Measurements from ENCODE around the gene ADH7.
A peak's percentile ranks its signal among the peaks of the same experiment; 100 is the strongest.

Gene ADH7

DNA sequence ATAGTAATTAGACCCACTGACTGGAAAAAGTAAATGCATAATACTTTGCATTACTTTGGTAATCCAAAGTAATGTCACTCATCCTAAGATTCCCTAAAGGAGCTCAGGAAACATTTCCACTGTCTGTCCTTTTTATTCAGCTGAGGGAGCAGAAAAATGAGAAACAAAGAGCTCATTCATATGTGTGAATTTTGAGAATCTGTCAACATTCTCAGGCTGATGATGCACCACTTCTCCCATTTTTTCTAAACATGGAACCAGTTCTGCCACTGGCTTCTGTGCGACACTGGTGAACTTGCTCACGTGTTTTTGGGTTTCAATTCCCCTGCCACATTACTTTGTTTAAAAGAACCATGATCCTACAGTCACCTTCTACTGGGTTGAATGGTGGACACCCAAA is 28.4 kb upstream of the ADH7 start:
- DNase-seq (ENCODE audit: low read depth), result no peak
- no peak overlapping the region for H3K4me3 ChIP-seq (ENCODE audit: low read length)
- TF ChIP-seq CTCF (conservative IDR thresholded peaks at IDR 0.05; ENCODE audit: low read length), result no peak

GRCh38 chr4:99462875-99463464 is 27.8 kb upstream of the ADH7 start:
- peak; percentile 73 for DNase-seq (ENCODE audit: low read depth)
- peak; percentile 96 for TF ChIP-seq CTCF (conservative IDR thresholded peaks at IDR 0.05; ENCODE audit: low read length)
- no peak overlapping the region for H3K4me3 ChIP-seq (ENCODE audit: low read length)

DNA sequence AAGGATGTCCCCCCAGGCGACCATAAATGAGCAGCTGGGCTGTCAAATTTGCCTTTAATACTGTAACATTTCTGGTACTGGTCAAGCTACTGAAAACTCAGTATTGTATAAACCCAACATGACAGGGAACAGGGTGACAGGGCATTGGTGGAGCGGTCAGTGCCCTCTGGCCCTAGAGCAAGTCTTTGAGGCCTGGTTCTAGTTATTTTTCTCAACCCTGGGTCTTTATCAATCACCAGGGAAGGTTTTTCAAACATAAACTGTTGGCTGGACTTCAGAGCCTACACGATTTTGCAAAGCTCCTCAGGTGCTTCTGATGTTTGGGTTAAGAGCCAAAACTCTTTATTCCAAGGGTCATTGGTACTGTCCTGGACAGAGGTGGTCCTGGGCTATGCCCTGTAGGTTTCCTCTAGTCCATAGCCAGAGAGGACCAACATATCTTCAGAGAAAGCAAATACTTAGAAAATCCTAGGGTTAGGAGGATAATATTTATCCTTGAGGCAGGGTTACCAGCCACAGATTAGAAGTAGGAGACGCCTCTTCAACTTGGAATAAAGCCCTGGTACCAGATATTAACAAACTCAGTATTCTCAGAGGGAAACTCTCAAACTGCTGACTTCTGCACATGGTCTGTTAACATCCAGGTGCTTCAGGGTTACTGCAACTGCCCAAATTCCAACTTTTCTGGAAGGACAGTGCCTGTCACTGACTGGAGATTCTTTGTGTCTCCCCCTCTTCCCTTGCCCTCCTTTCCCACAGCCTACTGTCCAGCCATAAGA is 26.7 kb upstream of the ADH7 start:
- DNase-seq (ENCODE audit: low read depth), result no peak
- H3K4me3 ChIP-seq (ENCODE audit: low read length), result no peak overlapping the region
- TF ChIP-seq CTCF (conservative IDR thresholded peaks at IDR 0.05; ENCODE audit: low read length), result no peak

GRCh38 chr4:99459546-99460042 is 24.5 kb upstream of the ADH7 start:
- no peak overlapping the region for H3K4me3 ChIP-seq (ENCODE audit: low read length)
- no peak for TF ChIP-seq CTCF (conservative IDR thresholded peaks at IDR 0.05; ENCODE audit: low read length)
- DNase-seq (ENCODE audit: low read depth), result no peak

- peak; percentile 33 for DNase-seq (ENCODE audit: low read depth)
- no peak overlapping the region for H3K4me3 ChIP-seq (ENCODE audit: low read length)
- no peak for TF ChIP-seq CTCF (conservative IDR thresholded peaks at IDR 0.05; ENCODE audit: low read length)
Measured at GRCh38 chr4:99458911-99459447, 23.8 kb upstream of the ADH7 start.

GRCh38 chr4:99457676-99458075 is 22.5 kb upstream of the ADH7 start:
- DNase-seq (ENCODE audit: low read depth), result no peak
- TF ChIP-seq CTCF (conservative IDR thresholded peaks at IDR 0.05; ENCODE audit: low read length), result no peak
- H3K4me3 ChIP-seq (ENCODE audit: low read length), result no peak overlapping the region

DNA sequence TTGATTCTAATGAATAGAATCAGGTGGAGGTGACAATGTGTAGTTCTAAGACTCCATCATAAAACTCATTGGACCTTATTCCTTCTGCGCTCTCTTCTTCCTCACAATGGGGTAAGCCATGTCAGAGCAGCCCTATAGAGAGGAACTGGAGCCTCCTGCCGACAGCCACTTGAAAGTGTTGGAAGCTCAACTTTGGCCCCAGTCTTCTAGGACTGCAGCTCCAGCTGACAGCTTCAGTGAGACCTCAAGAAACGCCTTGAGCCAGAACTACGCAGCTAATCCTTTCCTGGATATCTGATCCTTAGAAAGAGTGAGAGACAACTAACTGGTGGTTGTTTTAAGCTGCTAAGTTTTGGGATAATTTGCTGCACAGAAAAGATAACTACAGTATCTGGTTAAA is 22.1 kb upstream of the ADH7 start:
- peak; percentile 35 for TF ChIP-seq CTCF (conservative IDR thresholded peaks at IDR 0.05; ENCODE audit: low read length)
- DNase-seq (ENCODE audit: low read depth), result peak; percentile 11
- no peak overlapping the region for H3K4me3 ChIP-seq (ENCODE audit: low read length)
